HG03280 (cell line): Measurements from ENCODE around the gene FOXO3.
"Not testable (repeated sequence)": the region's sequence is repeated elsewhere in the genome, so short reads cannot be mapped to it uniquely, and the experiment has no call there.

Experiments used
- ATAC-seq: cut with Tn5 transposase; IDR thresholded peaks from one replicate; pipeline ENCODE4 v1.9.1; 2021; ENCODE audit warnings: mild to moderate bottlenecking, moderate library complexity; ENCODE audit not compliant: unreplicated experiment

The FOXO3 gene

DNA sequence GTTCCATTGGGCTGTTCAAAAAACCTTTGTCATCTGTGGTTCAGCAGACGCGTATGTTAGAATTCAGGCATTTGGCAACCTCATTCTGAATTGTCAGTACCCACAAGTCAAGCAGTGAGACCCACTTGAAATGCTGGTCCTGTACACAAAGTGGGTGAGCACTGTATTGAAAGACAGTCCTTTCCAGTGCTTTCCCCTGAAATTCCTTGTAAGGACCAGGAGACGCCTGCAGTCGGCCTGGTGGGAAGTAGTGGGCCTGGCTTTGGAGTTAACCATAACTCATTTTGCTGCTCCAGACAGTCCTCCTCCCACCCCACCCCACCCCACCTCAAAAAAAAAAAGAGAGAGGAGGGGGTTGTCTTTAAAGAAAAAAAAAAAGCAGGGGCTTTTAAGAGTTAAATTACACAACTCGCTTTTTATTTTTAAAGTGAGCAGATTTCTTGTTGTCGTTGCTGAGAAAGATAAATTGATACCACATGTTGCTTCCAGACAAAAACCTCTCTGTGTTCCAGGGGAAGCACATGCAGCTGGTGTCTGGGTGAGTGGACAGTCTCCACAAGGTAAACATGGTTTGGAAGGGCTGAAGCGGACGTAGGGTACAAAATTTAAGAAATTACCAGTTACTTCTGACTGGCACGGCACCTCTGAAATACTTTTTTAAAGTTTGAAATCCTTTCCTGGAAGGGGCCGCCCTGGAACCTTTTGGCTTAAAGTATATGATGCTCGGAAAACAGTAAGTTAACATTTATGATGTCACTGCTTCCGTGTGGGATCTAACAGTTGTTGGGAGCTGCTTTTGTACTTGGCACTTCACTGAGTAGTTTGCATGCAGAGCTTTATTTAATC lies 95.3 kb downstream of the FOXO3 start:
- no peak for ATAC-seq

DNA sequence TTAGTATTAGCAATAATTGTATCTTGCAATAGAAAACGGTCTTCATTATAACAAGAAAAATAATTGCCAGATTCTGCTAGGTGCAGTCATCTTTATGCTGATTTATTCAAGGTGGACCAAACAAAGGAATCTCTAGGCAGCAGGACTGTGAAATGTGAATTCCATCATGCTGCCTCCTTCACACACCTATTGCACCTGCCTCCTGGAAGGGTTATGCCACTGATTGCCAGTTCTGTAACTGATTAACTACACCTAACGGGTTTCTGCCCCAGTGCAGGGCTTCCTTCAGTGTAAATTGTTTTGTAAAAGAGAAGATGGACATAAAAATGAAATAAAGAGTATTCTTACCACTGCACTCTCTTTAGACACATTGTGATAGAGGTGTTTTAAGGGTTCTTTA lies 96.1 kb downstream of the FOXO3 start:
- no peak for ATAC-seq

DNA sequence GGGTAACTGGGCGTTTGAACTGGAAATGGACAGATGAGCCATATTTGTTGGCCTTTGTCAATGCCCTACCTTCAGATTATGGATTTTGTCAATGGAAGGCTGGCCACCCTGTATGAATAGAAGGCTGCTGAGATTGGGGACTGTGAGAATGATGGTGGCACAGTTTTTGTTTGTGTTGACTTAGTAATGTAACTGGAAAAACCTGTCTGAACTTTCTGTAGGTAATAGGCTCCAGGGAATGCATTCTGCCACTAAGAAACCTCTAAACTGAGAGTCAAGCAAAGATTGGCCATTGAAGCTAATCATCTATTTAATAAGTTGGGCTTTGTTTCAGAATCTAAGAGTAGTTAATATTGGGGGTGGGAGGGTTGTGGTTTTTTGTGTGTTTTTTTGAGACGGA lies 97.5 kb downstream of the FOXO3 start:
- ATAC-seq = no peak

DNA sequence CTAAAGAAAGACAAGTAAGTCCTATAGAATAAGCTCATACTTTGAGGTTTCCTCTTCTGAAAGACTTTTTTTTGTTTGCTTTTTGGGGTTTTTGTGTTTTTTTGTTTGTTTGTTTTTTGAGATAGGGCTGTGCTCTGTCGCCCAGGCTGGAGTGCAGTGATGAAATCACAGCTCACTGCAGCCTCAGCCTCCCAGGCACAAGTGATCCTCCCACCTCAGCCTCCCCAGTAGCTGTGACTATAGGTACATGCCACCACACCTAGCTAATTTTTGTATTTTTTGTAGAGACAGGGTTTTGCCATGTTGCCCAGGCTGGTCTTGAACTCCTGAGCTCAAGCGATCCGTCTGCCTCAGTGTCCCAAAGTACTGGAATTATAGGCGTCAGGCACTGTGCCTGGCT lies 98.1 kb downstream of the FOXO3 start:
- not testable (repeated sequence) for ATAC-seq

DNA sequence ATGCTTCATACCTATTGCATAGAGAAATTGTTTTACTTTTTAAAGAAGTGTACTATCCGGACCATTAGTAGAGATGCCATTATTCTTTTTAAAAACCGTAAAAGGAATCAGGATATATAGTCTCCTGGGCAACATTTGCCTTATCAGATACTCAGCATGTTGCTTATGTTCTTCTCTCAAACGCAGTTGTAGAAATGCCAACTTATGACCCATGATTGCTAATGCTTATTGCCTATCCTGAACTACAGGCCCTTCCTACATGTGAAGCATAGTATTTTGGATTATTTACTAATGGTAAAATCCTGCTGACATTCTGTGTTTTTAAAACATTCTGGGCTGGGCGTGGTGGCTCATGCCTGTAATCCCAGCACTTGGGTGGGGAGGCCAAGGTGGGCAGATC lies 99.5 kb downstream of the FOXO3 start:
- no peak for ATAC-seq

DNA sequence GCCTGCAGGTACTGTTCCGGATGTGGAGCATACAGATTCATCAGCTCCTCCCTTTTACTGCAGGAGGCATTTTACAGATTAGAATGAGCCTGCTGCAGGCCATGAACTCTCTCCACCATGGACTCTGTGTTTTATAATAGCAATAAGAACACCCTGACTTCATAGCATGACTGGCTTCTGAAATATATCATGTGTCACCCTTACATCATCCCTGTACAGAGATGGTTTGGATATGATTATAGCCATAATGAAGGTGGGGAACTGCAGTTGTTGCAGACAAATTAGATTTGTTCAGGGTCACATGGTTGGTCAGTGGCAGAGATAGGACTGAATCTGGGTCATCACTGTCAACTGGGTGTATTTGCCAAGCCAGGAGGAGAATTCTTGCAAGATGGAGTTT lies 100.7 kb downstream of the FOXO3 start:
- ATAC-seq = no peak

DNA sequence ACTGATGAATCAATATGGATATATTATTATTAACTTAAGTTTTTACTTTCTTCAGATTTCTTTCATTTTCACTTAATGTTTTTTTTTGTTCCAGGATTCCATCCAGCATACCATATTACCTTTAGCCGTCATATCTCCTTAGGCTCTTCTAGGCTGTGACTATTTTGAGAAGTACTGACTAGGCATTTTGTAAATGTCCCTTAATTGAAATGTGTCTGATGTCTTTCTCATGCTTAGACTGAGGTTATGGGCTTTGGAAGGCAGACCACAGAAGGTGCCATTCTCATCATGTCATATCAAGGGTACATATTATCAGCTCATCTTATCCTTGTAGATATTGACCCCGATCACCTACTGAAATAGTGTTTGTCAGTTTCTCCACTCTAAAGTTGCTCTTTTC lies 101.3 kb downstream of the FOXO3 start:
- ATAC-seq = no peak

DNA sequence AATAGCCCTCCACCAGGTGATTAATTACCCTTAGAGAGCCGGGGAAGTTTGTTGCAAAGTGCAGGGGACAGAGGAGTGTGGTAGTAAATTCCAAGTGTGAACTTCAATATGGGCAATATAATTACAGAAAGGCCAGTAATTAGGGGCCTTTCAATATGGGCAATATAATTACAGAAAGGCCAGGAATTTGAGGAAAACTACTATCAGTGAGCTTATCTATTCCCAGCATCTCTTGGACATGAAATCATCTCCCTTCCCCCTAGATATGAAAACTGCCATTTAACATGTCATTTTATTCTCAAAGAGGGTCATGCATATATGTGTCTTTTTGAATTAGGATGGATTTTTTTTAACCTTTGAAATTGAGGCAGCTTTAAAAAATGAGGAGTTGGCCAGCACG lies 102.0 kb downstream of the FOXO3 start:
- no peak for ATAC-seq

DNA sequence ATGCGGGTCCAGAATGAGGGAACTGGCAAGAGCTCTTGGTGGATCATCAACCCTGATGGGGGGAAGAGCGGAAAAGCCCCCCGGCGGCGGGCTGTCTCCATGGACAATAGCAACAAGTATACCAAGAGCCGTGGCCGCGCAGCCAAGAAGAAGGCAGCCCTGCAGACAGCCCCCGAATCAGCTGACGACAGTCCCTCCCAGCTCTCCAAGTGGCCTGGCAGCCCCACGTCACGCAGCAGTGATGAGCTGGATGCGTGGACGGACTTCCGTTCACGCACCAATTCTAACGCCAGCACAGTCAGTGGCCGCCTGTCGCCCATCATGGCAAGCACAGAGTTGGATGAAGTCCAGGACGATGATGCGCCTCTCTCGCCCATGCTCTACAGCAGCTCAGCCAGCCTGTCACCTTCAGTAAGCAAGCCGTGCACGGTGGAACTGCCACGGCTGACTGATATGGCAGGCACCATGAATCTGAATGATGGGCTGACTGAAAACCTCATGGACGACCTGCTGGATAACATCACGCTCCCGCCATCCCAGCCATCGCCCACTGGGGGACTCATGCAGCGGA lies 102.9 kb downstream of the FOXO3 start:
- ATAC-seq = not testable (repeated sequence)

DNA sequence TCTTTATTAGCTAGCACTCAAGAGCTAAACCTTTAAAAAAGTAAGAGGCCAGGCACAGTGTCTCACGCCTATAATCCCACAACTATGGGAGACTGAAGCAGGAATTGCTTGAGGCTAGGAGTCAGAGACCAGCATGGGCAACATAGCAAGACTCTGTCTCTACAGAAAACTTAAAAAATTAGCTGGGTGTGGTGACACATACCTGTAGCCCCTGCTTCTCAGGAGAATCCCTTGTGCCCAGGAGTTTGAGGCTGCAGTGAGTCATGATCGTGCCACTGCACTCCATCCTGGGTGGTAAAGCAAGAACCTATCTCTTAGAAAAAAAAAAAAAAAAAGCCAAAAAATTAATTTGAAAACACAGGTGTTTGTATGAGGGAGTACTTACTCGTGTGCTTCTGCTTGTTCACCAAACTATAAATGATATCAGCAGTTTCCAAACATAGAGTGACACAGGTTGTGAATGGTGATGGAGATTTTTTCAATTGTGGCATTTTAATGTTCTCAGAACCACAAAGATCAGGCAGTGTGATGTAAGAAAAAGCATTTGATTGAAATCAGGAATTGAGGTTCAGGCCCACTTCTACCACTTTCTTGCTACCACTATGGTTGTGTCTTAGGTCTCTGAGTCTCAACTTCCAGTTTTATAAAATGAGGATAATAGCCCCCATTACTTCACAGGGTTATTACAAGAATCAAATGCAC lies 104.9 kb downstream of the FOXO3 start:
- ATAC-seq = no peak

DNA sequence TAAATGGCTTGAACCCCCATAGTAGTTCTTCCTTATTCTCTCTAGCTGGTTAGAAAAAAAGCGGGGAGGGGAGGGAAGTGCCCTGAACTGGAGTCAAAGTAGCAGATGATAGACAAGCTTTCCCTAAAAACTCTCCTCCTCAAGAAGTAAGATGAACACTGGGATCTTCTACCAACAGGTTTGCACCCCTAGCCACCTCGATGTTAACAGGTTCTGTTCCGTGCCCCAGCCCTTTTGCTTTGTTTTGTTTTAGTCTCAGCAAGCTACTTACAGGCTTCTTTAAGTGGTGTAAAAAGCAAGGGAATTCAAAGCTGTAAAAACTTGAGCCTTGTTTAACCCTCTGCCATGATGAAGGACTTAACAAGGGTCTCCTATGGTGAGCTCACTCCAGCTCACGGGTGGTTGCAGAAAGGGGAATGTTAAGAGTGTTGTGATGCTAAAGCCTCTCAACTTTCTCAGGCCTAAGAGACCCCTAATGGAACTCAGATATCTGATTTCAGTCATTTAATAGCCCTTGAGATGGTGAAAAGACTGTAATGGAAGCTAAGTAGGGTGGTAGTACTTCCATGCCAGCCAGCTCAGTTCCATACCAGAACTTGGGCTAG lies 106.0 kb downstream of the FOXO3 start:
- ATAC-seq = no peak

DNA sequence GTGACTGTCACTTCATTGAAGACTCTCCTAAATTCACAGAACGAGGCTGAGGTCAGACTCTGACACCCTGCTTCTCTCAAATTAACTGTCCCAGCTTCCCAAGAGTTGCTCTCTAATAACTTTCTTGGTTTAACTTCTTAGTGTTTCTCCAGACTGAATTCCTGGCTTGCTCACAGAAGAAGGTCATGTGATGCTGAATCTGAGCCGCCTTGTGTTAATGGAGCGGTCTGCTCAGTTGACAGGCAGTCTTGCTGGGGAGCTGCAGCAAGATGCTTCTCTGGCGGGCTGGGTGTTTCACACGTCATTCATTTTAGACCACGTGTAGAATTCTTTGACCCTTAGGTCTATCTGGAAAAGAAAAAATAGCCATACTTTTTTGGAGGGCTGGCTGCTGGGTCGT lies 107.3 kb downstream of the FOXO3 start:
- ATAC-seq = no peak

DNA sequence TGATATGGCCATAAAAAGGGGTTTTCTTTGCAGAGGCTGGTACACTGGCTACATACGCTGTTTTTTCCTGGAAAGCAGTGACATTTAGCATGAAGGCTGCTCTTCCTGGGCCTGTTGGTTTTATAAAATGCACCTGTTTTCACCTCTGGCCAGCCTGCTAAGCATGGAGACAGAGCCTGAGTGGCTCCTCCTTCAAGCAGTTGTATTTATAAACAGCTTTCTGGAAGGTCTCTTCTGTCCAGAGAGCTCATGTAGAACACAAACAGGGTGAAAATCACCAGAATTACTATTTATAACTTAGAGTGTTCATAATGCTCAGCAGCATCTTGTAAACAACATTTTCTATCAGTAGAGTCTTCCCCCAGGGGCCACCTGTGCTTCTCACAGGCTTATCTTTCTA lies 109.0 kb downstream of the FOXO3 start:
- ATAC-seq = no peak

DNA sequence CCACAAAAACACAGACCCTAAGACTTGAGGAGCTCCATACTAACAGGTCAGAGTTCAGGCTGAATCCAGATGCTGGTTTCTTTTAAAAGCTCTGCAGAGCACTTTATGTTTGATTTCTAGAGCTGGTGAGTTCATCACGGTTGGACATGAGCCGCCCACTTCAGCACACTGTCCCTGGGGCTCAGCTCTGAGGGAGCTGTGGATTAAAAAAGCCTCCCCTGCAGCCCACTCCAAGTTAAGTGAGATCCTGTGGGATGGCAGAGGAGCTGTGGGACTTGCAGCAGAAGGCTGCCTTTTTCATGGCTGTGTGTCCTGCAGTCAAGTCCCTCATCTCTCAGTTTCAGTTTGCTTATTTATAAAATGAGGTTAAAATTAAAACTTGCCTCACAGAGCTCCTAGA lies 110.5 kb downstream of the FOXO3 start:
- ATAC-seq = no peak

DNA sequence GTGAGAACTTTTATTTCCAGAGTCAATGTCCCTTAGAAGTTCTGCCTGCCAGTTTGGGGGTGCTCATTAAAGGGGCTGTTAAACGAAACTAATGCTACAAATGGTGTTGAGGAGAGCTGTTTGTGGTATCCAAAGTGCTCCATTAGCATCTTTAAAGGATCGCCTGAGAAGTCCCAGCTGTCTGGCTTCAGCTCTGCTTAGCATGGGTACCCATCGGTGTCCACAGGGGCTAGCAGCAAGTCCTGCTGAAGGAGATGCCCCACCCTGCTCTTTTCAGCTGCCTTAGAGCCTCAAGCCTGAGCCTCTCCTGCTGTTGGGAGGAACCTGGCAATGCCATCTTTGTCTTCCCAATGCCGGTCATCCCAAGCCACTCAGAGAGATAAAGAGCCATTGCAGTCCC lies 111.1 kb downstream of the FOXO3 start:
- no peak for ATAC-seq

DNA sequence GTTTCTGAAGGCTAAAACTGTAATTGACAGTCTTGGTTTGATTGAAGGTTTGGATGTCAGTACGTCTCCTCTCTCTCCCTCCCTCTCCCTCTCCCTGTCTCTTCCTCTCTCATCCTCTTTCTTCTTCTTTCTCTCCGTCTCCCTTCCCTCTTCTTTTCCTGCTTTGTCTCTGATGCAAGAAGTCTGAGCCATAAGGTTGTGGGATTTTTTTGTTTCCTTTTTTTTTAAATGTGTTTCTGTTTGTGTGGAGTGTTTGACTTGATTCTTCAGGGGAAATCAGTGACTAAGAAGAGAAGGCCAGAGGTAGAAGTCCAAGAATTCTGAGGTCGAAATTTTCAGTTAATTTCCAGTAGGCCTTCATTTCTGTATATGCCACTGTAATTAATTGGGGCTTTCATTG lies 111.9 kb downstream of the FOXO3 start:
- no peak for ATAC-seq

DNA sequence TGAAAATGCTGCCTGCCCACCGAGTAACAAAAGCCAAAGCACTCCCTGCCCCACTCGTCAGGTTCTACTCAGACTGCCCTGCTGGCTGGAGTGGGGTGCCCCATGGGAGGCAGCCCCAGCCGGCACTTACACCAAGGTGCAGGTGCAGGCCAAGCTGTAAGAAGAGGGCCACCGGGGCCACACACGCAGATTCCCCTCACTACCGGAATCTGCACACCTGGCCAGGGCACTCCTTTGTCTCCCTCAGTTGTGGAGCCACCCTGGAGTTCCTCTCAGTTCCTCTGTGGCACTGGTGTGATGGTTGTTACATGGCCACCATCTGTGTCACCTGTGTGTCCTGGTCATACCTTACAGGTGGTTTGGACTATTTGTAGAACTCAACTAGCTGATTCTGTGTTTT lies 112.4 kb downstream of the FOXO3 start:
- ATAC-seq = no peak

DNA sequence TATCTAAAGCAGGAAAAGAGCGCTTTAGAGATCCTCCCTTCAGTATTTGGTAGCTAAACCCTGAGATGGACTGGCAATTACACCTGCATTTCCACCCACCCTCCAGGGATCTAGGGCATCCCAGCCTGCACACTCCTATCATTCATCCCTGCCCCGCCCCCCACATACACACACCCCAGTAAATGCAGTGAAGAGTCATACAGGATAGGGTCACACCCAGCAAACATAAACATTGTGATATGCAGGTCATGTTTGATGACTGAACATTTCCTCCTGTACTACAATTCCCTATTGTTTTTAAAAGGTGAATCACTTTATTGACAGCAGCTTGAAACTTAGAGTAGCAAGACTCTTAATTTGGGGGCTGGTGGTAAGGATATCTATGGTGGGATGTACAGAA lies 112.9 kb downstream of the FOXO3 start:
- no peak for ATAC-seq

DNA sequence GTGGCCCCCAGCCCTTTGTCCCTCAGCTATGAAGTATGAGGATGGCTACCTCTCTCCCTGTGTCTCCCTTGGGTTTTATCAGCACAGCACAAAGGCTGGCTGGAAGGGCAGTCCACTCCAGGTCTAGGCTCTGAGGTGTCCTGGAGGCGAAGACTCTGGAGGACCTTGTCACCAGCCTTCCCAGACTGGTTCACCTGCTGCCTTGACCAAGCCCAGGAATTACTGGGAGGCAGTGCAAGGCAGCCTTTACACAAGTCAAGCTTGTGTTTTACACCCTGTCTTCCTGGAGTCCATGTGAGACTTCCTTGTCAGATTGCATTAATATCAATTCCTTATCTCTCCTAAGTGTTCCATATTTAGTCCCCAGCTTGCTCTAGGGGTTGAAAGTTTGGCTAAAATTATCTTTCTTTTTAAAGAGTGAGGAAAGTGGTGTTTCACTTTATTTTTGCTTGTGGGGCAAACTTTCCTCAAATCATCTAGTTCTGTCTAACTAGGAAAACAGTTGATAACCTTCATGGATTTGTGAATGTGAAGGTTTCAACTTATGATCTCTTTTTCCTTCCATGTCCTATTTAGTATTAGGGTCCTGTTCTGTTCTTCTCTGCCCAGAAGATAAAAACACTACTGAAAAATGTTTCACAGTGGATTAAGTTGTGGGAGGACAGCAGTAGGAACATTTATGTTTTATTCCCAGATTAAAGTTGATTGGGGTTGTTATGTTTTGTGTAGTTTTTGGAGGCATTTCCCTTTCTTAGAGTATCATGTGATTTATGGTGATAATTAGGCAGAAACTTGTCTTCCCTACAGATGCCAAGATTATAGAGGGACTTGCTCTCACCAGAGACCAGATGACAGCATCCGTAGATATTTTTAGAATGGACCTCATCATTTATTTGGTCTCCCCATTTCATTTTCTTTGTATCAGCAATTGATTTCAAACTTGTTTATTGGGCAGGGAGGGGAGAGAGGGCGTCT lies 114.8 kb downstream of the FOXO3 start:
- no peak for ATAC-seq

DNA sequence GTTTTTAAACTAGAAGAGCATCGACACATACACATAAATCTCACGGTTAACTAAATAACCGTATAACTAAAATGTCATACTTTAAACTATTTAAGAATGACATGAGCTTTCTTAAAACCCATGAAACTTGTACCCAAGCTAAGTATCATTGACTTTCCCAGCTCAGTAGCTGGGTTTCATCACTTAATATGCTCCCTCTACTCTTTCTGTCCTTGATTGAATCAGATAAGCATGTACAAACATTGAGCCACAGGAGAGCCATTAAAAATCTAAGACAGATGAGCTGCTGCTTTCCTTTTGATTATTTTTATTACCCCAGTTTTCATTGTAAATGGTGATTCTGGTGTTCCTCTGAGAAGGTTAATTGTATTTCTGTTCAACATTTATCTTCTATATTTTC lies 115.8 kb downstream of the FOXO3 start:
- ATAC-seq = no peak

DNA sequence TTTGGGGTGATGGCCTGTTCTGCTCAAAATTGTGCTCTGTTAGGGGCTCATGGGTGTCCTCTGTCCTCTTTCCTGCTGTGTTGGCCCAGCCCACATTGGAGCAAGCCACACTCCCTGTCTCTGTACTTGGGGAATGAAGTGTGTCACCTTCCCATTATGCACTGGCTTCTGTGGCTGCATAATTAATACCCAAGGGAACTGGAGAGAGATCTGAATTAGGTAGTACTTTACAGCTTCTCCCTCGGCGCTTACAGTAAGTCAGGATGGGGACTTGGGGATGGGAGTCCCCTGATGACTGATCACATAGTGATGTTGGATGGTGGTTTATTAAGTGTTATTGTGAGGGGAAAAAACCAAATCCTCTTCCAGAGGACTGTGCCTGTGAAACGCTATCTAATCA lies 116.6 kb downstream of the FOXO3 start:
- no peak for ATAC-seq
